ENCODE measurements around the gene EXOSC9.

DNA sequence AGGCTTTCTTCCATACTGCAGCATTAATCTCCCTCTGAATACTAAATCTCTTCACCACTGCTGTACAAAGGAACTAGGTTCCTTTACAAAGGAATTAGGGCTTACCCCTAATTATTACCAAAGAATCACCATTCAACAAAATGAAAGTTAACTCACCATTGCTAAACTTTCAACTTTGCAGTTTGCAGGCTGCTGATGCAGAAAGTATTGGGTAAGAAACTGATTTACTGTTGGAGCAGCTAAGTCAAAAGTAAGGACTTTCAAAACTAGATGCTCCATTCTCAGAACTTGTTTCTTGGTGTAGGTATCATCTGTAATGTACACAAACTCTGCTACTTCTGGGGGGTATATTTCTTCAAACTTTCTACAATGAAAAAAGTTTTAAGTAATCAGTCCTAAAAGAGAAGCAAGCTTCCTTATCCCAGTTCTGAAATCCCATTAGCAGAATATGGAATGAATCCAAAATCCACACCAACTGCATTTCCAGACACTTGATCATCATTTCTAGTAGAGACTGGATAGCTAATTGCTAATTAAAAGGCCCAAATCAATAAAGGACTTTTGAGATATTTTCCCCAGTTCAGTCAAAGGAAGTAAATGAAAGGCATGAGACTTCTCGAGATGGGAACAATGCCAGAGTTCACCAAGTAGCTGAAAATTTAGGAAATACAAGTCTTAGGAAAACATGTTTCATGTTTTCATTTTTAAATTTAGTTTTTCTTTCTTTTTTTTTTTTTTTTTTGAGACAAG, 18.3 kb downstream of the EXOSC9 start:
- TF ChIP-seq CTCF (conservative IDR thresholded peaks at IDR 0.05; ENCODE audit: low read length) (no peak), EZH2phosphoT487 (IDR thresholded peaks at IDR 0.05; ENCODE audit: borderline replicate concordance, low read depth, low read length) (no peak)

Data from OCI-LY7 (cell line).